SHP77 (cell line): Measurements from ENCODE around the gene INO80C.
A peak's percentile ranks its signal among the peaks of the same experiment; 100 is the strongest.

ENCODE experiments used
- DNase-seq, 2 experiments: peaks; one replicate each; lab custom pipeline; 2025; lab: John Stamatoyannopoulos, UW

Gene INO80C

GRCh38 chr18:35497370-35498197 lies at the start of gene INO80C:
INO80C (minus strand) TSS chr18:35497960; CDS start chr18:35497874, 86 bp downstream.
- peak; percentile 82 to 90 for DNase-seq

GRCh38 chr18:35547008-35547605 lies 49.3 kb upstream of the INO80C start:
- DNase-seq, result no peak

- DNase-seq, result no peak
Measured at GRCh38 chr18:35542356-35542755, 44.6 kb upstream of the INO80C start.

GRCh38 chr18:35535297-35535696 lies 37.5 kb upstream of the INO80C start:
- no peak for DNase-seq

GRCh38 chr18:35533916-35534405 lies 36.2 kb upstream of the INO80C start:
- no peak for DNase-seq

GRCh38 chr18:35528749-35529274 lies 31.1 kb upstream of the INO80C start:
- no peak for DNase-seq

- no peak for DNase-seq
Measured at GRCh38 chr18:35526495-35527059, 28.8 kb upstream of the INO80C start.

GRCh38 chr18:35525795-35526494 lies 28.2 kb upstream of the INO80C start:
- DNase-seq, result no peak

- DNase-seq, result no peak
Measured at GRCh38 chr18:35524226-35524625, 26.5 kb upstream of the INO80C start.

- no peak for DNase-seq
Measured at GRCh38 chr18:35522130-35522959, 24.6 kb upstream of the INO80C start.

- no peak for DNase-seq
Measured at GRCh38 chr18:35521133-35521532, 23.4 kb upstream of the INO80C start.

- no peak for DNase-seq
Measured at GRCh38 chr18:35519148-35519899, 21.6 kb upstream of the INO80C start.

- no peak for DNase-seq
Measured at GRCh38 chr18:35517715-35518114, 20.0 kb upstream of the INO80C start.

- no peak for DNase-seq
Measured at GRCh38 chr18:35516789-35517188, 19.0 kb upstream of the INO80C start.

- no peak for DNase-seq
Measured at GRCh38 chr18:35516351-35516750, 18.6 kb upstream of the INO80C start.

- no peak for DNase-seq
Measured at GRCh38 chr18:35515460-35516130, 17.8 kb upstream of the INO80C start.

GRCh38 chr18:35514752-35515459 lies 17.1 kb upstream of the INO80C start:
- no peak for DNase-seq

GRCh38 chr18:35514283-35514682 lies 16.5 kb upstream of the INO80C start:
- DNase-seq, result no peak
